Endothelial cell of umbilical vein (primary cell): ENCODE data around the gene DMD.

Experiments
- EZH2 ChIP-seq: IDR thresholded peaks from 2 replicates; pipeline ENCODE4 v1.6.1; 2012; ENCODE audit warnings: borderline replicate concordance, low read depth, mild to moderate bottlenecking, moderate library complexity, low read length, inconsistent platforms; ENCODE audit not compliant: severe bottlenecking
- FOS ChIP-seq: IDR thresholded peaks from 2 replicates; pipeline ENCODE4 v1.6.1; 2011; ENCODE audit warnings: mild to moderate bottlenecking, low read length, moderate library complexity, borderline replicate concordance; ENCODE audit not compliant: insufficient read depth
- GATA2 ChIP-seq: IDR thresholded peaks from 2 replicates; pipeline ENCODE4 v1.7.0; 2011; ENCODE audit warnings: low read depth, mild to moderate bottlenecking, moderate library complexity, mixed read lengths, low read length; ENCODE audit not compliant: insufficient read length, insufficient read depth
- JUN ChIP-seq: IDR thresholded peaks from 2 replicates; pipeline ENCODE4 v1.6.1; 2011; ENCODE audit warnings: borderline replicate concordance, low read depth; ENCODE audit not compliant: insufficient read length, insufficient read depth
- POLR2A ChIP-seq: IDR thresholded peaks from 2 replicates; pipeline ENCODE4 v1.6.1; 2012; ENCODE audit warnings: low read depth, mild to moderate bottlenecking, control low read depth, low read length
- POLR2AphosphoS5 ChIP-seq: IDR thresholded peaks from 2 replicates; pipeline ENCODE4 v1.6.1; 2012; ENCODE audit warnings: low read depth, mild to moderate bottlenecking, control low read depth, low read length, moderate library complexity; ENCODE audit not compliant: insufficient read depth
- TF ChIP-seq, protein P1 (sequence below), 2 donors: IDR thresholded peaks; 1 replicate in 1 of 2; 2 replicates in 1 of 2; pipeline ENCODE4 v1.5.1; 2011; ENCODE audit warnings: low read length in 2 of 2, mild to moderate bottlenecking in 2 of 2, moderate library complexity in 2 of 2, control low read depth in 1 of 2, inconsistent platforms in 1 of 2, low read depth in 1 of 2; ENCODE audit not compliant: insufficient read depth in 1 of 2; ENCODE audit errors: extremely low read depth in 1 of 2
- TF ChIP-seq, protein P2 (sequence below): IDR thresholded peaks from 2 replicates; pipeline ENCODE4 v1.6.1; 2011; ENCODE audit not compliant: insufficient read depth, insufficient read length

DNA sequence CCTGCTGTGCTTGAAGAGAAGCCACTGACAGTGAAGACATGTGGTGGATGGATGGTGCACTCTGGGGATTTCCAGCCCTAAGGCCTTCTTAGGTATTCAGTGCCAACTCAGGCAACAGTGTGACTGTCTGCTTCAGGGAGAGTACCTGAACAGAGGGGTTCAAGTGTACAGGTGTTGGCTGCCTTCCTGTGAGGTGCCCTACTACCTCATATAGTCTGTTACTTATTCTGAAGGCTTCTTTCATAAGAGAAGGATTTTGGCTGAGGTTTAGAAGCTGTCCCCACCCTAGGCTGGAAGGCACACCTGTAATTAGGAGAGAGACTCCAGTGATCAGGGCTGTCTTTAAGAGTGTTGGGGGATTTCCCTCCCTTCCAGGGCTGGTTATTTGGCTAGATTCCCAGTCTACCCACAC is 2141.3 kb downstream of the DMD start:
- TF ChIP-seq POLR2A (no peak), FOS (no peak), EZH2 (no peak), POLR2AphosphoS5 (no peak), GATA2 (no peak), JUN (no peak)
- TF ChIP-seq, protein P1, sequence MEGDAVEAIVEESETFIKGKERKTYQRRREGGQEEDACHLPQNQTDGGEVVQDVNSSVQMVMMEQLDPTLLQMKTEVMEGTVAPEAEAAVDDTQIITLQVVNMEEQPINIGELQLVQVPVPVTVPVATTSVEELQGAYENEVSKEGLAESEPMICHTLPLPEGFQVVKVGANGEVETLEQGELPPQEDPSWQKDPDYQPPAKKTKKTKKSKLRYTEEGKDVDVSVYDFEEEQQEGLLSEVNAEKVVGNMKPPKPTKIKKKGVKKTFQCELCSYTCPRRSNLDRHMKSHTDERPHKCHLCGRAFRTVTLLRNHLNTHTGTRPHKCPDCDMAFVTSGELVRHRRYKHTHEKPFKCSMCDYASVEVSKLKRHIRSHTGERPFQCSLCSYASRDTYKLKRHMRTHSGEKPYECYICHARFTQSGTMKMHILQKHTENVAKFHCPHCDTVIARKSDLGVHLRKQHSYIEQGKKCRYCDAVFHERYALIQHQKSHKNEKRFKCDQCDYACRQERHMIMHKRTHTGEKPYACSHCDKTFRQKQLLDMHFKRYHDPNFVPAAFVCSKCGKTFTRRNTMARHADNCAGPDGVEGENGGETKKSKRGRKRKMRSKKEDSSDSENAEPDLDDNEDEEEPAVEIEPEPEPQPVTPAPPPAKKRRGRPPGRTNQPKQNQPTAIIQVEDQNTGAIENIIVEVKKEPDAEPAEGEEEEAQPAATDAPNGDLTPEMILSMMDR (IDR thresholded peaks at IDR 0.05; ENCODE audit: extremely low read depth in 1 of 2, insufficient read depth in 1 of 2, low read depth in 1 of 2, low read length in 2 of 2), result no peak
- TF ChIP-seq, protein P2, sequence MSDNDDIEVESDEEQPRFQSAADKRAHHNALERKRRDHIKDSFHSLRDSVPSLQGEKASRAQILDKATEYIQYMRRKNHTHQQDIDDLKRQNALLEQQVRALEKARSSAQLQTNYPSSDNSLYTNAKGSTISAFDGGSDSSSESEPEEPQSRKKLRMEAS, result no peak
